NCI-H1417 treated with DMSO at 0.1 percent for 48 hours (cell line): ENCODE measurements around the gene STON1.
A peak's percentile ranks its signal among the peaks of the same experiment; 100 is the strongest.
"Not testable (repeated sequence)": the region's sequence is repeated elsewhere in the genome, so short reads cannot be mapped to it uniquely, and the experiment has no call there.

Source experiments
- DNase-seq: peaks from one replicate; lab custom pipeline; 2025; lab: John Stamatoyannopoulos, UW

Gene STON1

DNA sequence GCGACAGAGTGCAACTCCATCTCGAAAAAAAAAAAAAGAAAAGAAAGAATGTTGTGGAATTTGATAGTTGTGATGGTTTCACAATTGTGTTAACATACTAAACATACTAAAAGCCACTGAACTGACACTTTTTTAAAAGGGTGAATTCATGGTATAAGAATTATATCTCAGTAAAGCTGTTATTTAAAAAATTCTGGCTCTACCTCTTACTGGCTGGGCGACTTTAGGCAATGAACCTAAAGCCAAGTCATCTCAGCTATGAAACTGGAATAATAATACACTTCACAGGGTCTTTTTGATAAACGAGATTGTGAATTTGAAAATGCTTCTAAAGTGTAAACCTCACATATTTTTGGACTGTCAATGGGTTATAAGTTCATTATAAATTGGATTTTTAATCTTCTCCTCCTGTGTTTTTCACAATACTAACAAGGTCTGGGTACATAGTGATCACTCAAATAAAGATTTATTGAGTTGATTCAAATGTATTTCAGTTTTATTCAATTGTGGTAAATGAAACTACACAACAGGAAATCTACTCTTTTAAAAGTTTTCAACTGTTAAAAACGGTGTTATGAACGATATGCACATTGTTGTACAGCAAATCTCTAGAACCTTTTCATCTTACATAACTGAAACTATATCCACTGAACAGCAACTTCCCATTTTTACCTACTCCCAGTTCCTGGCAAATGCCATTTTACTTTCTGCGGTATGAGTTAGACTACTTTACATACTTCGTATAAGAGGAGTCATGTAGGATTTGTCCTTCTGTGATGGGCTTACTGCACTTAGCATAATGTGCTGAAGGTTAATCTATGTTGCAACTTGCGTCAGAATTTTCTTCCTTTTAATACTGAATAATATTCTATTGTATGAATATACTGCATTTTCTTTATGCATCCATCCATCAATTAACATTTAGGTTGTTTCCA, 44.7 kb downstream of the STON1 start:
- no peak for DNase-seq

DNA sequence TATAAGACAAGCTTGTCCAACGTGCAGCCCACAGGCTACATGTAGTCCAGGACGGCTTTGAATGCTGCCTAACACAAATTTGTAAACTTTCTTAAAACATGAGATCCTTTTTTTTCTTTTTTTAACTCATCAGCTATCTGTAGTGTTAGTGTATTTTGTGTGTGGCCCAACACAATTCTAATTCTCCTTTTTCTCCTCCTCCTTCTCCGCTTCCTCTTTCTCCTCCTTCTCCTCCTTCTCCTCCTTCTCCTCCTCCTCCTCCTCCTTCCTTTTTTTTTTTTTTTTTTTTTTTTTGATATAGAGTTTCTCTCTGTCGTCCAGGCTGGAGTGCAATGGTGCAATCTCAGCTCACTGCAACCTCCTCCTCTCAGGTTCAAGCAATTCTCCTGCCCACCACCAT, 48.4 kb downstream of the STON1 start:
- no peak for DNase-seq

DNA sequence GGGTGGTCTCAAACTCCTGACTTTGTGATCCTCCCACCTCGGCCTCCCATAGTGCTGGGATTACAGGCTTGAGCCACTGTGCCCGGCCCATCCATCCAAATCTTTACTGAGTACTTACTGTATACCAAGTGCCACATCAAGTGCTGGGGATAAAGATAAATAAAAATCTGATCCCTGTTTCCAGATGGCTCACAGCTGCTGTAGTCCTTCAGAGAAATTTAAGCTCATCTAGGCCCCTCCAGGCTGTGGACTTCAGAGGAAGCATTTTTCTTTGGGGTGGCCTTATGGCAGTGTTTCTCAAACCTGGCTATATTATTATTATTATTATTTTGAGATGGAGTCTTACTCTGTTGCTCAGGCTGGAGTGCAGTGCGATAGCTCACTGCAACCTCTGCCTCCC, 54.0 kb downstream of the STON1 start:
- no peak for DNase-seq

DNA sequence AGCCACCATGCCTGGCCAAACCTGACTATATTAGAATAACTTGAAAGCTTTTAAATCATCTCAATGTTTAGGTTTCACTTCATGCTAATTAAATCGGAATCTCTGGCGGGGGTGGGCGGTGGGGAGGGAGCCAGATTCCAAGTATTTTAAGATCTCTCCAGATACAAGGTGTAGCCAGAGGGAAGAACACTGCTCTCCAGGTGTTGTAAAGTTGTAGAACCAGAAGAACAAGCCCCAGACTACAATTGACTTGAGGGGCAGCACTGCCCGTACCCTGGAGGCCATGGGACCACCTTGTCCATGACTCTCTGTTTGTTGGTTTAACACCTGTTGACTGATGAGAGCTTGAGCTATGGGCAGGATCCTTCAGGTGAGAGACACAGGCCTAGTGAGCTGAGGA, 54.6 kb downstream of the STON1 start:
- no peak for DNase-seq

DNA sequence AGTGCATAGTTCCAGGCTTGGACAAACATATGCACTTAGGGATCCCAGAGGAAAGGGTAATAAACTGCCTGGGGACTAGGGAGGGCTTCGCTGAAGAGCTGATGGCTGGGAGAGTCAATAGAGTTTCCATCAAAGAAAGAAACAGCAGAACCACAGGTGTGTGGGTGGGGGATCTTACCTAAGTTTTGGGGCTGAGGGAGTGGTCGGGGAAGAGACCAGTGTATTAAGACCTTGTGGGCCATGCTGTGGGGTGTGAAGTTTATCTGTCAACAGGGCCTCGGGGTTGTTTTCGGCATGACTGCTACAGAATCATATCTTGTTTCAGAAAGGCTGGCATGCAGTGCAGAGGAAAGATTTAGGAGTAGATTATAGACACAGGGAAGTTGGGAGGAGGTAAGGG, 56.5 kb downstream of the STON1 start:
- DNase-seq: no peak

GRCh38 chr2:48587560-48587959, 57.6 kb downstream of the STON1 start:
- no peak for DNase-seq

DNA sequence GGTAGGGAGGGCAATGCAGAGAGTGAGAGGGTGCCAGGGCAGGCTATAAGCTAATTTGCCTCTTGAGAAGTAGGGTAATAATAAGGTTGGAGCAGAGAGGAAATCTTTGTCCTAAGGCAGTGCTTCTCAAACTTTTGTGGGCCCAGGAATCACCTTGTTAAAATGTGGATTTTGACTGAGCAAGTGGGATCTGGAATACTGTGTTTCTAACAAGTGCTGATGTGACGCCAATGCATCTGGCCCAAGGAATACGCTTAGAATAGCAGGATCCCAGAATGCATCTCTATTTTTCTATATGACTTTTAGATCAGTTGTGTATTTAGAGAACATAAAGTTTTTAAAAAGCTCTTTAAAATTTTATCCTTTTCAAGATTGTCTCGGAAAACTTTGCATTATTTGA, 58.0 kb downstream of the STON1 start:
- no peak for DNase-seq

- no peak for DNase-seq
These were observed 58.8 kb downstream of the STON1 start for GRCh38 chr2:48588745-48589144.

DNA sequence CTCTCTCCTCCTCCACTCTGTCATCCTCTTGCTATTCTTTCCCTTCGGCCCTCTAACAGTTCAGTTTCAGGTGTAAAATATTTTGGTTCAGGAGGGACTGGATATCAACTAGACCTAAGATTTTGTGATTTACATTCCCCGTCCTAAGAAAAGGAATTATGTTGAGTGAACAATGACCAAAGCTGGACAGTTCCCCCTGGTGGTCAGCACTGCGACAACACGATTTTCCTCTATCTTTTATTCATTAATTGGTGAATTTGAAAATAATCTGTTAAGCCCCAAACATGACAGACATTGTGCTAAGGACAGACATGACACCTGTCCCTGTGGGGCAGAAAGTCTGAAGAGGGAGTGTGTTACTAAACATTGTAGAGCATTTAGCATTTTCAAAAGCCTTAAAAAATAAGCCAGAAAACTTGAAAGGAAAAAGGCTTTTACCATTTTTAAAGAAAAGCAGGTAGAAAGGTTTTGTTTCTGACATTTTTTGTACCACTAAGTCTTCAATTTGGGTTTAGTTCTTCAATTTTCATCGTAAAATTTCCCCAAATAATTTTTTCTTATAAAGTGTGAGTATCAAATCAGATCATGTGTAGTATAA, 59.3 kb downstream of the STON1 start:
- no peak for DNase-seq

DNA sequence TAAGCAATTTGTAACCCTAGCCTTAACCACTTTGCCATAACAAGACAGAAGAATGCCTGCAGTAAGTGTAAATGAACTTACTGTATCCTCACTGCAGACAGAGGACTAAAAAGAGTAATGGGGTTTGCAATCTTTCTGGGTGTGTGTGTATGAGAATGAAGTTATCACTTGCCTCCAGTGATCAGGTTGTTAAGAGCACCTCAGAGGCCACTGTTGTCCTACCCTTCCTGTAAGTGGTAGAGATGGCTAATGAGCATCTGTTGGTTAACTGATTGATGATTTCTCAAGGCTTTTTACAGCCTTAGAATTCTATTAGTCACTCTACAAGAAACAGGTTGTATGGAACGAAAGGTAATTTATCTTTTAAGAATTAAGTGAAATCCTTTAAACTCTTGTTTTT, 60.1 kb downstream of the STON1 start:
- DNase-seq: no peak

DNA sequence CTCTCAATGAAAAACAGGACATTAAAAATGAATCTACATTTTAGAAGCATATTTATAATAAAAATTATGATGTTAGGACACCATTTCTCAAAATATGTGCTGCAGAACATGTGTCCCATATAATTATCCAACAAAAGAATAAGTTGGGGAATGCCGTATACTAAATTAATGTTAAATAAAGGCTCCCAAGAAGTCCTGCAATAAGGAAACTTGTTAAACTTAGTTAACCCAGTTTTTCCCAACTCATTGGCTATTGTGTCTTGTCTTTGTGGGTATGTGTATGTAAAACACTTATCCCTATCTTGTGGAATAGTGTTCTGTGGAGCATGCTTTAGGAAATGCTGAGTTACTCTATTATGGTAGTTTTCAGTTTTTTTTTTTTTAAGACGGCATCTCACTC, 62.1 kb downstream of the STON1 start:
- no peak for DNase-seq

GRCh38 chr2:48596751-48597150, 66.8 kb downstream of the STON1 start:
- not testable (repeated sequence) for DNase-seq

DNA sequence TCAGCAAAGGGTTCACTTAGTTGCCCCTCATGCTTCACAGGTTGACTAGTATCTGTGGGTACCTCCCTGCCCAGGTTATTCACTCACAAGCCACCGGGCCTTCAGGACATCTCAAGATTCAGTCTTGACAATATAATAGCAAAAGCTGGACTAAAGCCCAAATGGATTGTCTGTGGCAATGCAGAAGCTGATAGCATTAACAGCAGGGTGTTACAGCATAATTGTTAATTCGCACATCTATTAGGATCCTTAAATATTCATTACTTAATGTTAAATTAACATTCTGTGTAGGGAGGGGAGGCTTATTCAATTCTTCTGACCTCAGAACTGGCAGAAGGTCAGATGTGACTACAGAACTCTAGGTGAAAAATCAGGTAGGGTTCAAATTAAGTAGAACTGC, 67.5 kb downstream of the STON1 start:
- no peak for DNase-seq

DNA sequence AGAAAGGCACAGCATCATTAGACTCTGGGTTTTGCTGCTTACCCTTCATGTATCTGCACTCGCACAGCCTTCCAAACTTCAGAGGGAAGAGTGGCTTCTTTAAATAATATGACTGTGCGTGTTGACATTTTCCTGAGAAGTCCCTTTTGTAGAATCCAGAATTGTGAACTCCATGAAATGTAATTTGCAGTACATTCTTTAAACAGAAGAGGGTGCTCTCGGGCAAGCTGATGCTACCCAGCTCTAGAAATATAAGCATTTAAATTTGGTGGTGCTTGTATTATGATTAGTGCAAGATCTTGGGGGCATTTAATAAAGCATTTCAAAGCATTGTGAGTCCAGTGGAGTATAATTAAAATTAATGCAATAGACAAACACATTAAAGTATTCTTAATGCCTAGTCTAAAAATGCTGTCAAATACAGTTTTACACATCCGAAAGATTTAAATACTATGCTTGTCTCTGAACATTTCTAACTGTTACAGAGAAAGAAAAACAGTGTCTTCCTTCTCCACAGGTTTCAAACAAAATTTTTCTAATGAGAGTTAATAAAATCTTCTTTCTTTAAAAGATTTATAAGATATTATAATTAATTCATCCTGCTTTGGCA, 70.4 kb downstream of the STON1 start:
- peak; percentile 47 for DNase-seq

GRCh38 chr2:48600917-48601316, 71.0 kb downstream of the STON1 start:
- DNase-seq: no peak

- no peak for DNase-seq
These were observed 71.4 kb downstream of the STON1 start for GRCh38 chr2:48601349-48601748.

DNA sequence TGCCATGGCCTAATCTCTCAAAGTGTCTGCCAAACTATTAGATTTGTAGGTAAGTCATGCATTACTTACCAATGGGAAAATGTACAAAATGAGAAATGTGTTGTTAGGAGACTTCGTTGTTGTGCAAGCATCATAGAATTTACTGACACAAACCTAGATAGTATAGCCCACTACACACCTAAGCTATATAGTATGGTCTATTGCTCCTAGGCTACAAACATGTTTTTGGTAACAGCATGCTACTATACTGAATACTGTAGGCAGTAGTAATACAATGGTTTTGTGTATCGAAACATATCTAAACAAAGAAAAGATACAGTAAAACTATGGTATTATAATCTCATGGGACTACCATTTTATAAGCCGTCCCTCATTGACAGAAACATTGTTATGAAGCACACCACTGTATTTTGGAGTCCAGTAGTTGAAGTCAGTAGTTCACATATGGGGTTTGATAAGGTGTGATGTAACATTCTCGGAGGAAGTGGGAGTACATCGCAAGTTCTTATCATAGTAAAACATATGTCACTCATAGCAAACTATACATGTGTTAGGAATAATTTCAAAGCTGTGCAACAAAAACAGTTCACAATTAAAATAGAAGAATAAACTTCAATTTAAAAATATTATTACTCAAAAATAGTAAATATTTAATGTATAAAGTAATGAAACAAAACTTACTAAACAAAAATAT, 75.7 kb downstream of the STON1 start:
- DNase-seq: no peak

- no peak for DNase-seq
These were observed 77.5 kb downstream of the STON1 start for GRCh38 chr2:48607307-48608014.

DNA sequence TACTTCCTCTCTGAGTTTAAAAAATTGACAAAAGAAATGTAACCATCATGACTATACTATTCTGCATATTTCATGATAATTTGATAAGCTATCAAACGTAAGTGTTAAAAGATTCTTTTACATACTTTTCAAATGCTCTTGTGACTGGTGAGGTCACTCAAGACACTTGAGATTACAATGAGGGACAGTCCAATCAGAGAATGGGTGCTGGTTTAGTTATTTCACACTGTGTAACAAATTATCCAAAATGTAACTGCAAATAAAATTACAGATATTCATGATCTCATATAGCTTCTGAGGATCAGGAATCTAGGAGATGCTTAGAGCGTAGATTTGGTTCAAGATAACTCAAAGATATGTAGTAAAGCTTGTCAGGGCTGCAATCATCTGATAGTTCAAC, 83.3 kb downstream of the STON1 start:
- DNase-seq: no peak

DNA sequence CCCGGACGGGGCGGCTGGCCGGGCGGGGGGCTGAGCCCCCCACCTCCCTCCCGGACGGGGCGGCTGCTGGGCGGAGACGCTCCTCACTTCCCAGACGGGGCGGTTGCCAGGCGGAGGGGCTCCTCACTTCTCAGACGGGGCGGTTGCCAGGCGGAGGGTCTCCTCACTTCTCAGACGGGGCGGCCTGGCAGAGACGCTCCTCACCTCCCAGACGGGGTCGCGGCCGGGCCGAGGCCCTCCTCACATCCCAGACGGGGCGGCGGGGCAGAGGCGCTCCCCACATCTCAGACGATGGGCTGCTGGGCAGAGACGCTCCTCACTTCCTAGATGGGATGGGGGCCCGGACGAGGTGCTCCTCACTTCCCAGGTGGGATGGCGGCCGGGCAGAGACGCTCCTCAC, 84.6 kb downstream of the STON1 start:
- DNase-seq: not testable (repeated sequence)

GRCh38 chr2:48617618-48618017, 87.7 kb downstream of the STON1 start, which contains the start of gene GTF2A1L:
Gene GTF2A1L (plus strand): TSS chr2:48617856. CDS start chr2:48617875, 19 bp downstream.
- DNase-seq: no peak

GRCh38 chr2:48619526-48619925, 89.6 kb downstream of the STON1 start:
- no peak for DNase-seq
